ENCODE results near the gene CCDC127. TPM values are rescaled to one million over a fixed set of nuclear protein-coding genes. Genes with fewer than 3 reads are reported as not detected.

The CCDC127 gene
- total RNA-seq, 1 donor from 2014 or later = 6.5 TPM

- no peak for DNase-seq (ENCODE audit: low spot score)
These were observed 27.5 kb downstream of the CCDC127 start for GRCh38 chr5:190366-191035.

- DNase-seq (ENCODE audit: low spot score) = no peak
These were observed 28.0 kb downstream of the CCDC127 start for GRCh38 chr5:189976-190365.

GRCh38 chr5:189486-189885 lies 28.5 kb downstream of the CCDC127 start:
- no peak for DNase-seq (ENCODE audit: low spot score)

GRCh38 chr5:188488-189481 lies 29.2 kb downstream of the CCDC127 start:
- DNase-seq (ENCODE audit: low spot score) = peak; percentile 94

GRCh38 chr5:187617-188451 lies 30.1 kb downstream of the CCDC127 start:
- no peak for DNase-seq (ENCODE audit: low spot score)

- no peak for DNase-seq (ENCODE audit: low spot score)
These were observed 30.9 kb downstream of the CCDC127 start for GRCh38 chr5:187042-187431.

- DNase-seq (ENCODE audit: low spot score) = no peak
These were observed 31.6 kb downstream of the CCDC127 start for GRCh38 chr5:186091-187041.

- no peak for DNase-seq (ENCODE audit: low spot score)
These were observed 32.6 kb downstream of the CCDC127 start for GRCh38 chr5:185095-186070.

GRCh38 chr5:184471-184870 lies 33.5 kb downstream of the CCDC127 start:
- DNase-seq (ENCODE audit: low spot score) = no peak

GRCh38 chr5:182126-182525 lies 35.8 kb downstream of the CCDC127 start:
- DNase-seq (ENCODE audit: low spot score) = no peak

GRCh38 chr5:181566-181965 lies 36.4 kb downstream of the CCDC127 start:
- DNase-seq (ENCODE audit: low spot score) = no peak

- no peak for DNase-seq (ENCODE audit: low spot score)
These were observed 36.8 kb downstream of the CCDC127 start for GRCh38 chr5:181160-181559.

GRCh38 chr5:180286-180918 lies 37.6 kb downstream of the CCDC127 start:
- no peak for DNase-seq (ENCODE audit: low spot score)

- no peak for DNase-seq (ENCODE audit: low spot score)
These were observed 38.6 kb downstream of the CCDC127 start for GRCh38 chr5:179401-179800.

- no peak for DNase-seq (ENCODE audit: low spot score)
These were observed 39.8 kb downstream of the CCDC127 start for GRCh38 chr5:178110-178509.

- no peak for DNase-seq (ENCODE audit: low spot score)
These were observed 41.6 kb downstream of the CCDC127 start for GRCh38 chr5:176296-176823.

- no peak for DNase-seq (ENCODE audit: low spot score)
These were observed 43.0 kb downstream of the CCDC127 start for GRCh38 chr5:174876-175465.

GRCh38 chr5:174291-174600 lies 43.7 kb downstream of the CCDC127 start:
- DNase-seq (ENCODE audit: low spot score) = no peak

All from mesenteric fat pad (tissue), 1 donor.